Fibroblast of the conjunctiva (primary cell): Measurements from ENCODE around the gene CCR5AS.
"Not testable (repeated sequence)": the region's sequence is repeated elsewhere in the genome, so short reads cannot be mapped to it uniquely, and the experiment has no call there.

Experiments
- DNase-seq: peaks from one replicate; pipeline ENCODE4 v3.0.0-alpha.2; 2010; ENCODE audit warnings: low read depth

Gene CCR5AS

GRCh38 chr3:46429250-46429649 lies 22.4 kb upstream of the CCR5AS start:
- no peak for DNase-seq

GRCh38 chr3:46427916-46428833 lies 21.3 kb upstream of the CCR5AS start:
- no peak for DNase-seq

GRCh38 chr3:46427404-46427803 lies 20.5 kb upstream of the CCR5AS start:
- not testable (repeated sequence) for DNase-seq

GRCh38 chr3:46426476-46426875 lies 19.6 kb upstream of the CCR5AS start:
- not testable (repeated sequence) for DNase-seq

- DNase-seq = no peak
Observed at GRCh38 chr3:46423588-46423987, 16.7 kb upstream of the CCR5AS start.

- no peak for DNase-seq
Observed at GRCh38 chr3:46422617-46423016, 15.8 kb upstream of the CCR5AS start.

GRCh38 chr3:46420931-46421330 lies 14.1 kb upstream of the CCR5AS start:
- no peak for DNase-seq

GRCh38 chr3:46419816-46420215 lies 12.9 kb upstream of the CCR5AS start:
- no peak for DNase-seq

- DNase-seq = no peak
Observed at GRCh38 chr3:46417841-46418611, 11.2 kb upstream of the CCR5AS start.

GRCh38 chr3:46416811-46417510 lies 10.1 kb upstream of the CCR5AS start:
- DNase-seq = no peak

- no peak for DNase-seq
Observed at GRCh38 chr3:46416125-46416810, 9.4 kb upstream of the CCR5AS start.

- DNase-seq = no peak
Observed at GRCh38 chr3:46414739-46415138, 7.9 kb upstream of the CCR5AS start.

GRCh38 chr3:46413951-46414350 lies 7.1 kb upstream of the CCR5AS start:
- DNase-seq = no peak

- no peak for DNase-seq
Observed at GRCh38 chr3:46412786-46413298, 6.0 kb upstream of the CCR5AS start.

GRCh38 chr3:46411271-46411670 lies 4.4 kb upstream of the CCR5AS start:
- DNase-seq = no peak

GRCh38 chr3:46410669-46411068 lies 3.8 kb upstream of the CCR5AS start:
- no peak for DNase-seq

GRCh38 chr3:46409739-46410489 lies 3.0 kb upstream of the CCR5AS start:
- DNase-seq = no peak

- DNase-seq = no peak
Observed at GRCh38 chr3:46408853-46409252, 2.0 kb upstream of the CCR5AS start.

GRCh38 chr3:46407970-46408369 lies 1.1 kb upstream of the CCR5AS start:
- no peak for DNase-seq

GRCh38 chr3:46406443-46406787 lies 451 bp downstream of the CCR5AS start:
- no peak for DNase-seq
